GM23338 (cell line): Measurements from ENCODE around the gene CARF. TPM values are rescaled to one million over a fixed set of nuclear protein-coding genes. Genes with fewer than 3 reads are reported as not detected.

Experiments used
- ATAC-seq: fragments of 200-7000 bp; cut with Tn5 transposase; 3 replicates; pipeline ENCODE4 v1.9.1; 2020
- DNase-seq: peaks from one replicate; pipeline ENCODE4 v3.0.0-alpha.2; 2015; ENCODE audit warnings: low spot score
- H2AFZ ChIP-seq: fragments of 200-600 bp; sonication (generic); 2 replicates; pipeline ENCODE4 v1.8.0; 2016; ENCODE audit warnings: antibody characterized with exemption, mild to moderate bottlenecking, moderate library complexity
- H3F3A ChIP-seq: fragments of 200-600 bp; sonication (generic); replicated peaks from 2 replicates; pipeline ENCODE4 v1.8.0; 2017; ENCODE audit warnings: antibody characterized with exemption, mixed run types, low read depth
- H3K27ac ChIP-seq: fragments of 200-600 bp; sonication (generic); 2 replicates; pipeline ENCODE4 v1.6.1; 2016; ENCODE audit warnings: low read depth
- H3K27me3 ChIP-seq: fragments of 200-600 bp; sonication (generic); 2 replicates; pipeline ENCODE4 v1.8.0; 2016; ENCODE audit warnings: mild to moderate bottlenecking, mixed run types, moderate library complexity; ENCODE audit not compliant: insufficient read depth
- H3K36me3 ChIP-seq: fragments of 200-600 bp; sonication (generic); 2 replicates; pipeline ENCODE4 v1.8.0; 2016; ENCODE audit warnings: mild to moderate bottlenecking; ENCODE audit not compliant: insufficient read depth
- H3K4me1 ChIP-seq: fragments of 200-600 bp; sonication (generic); 2 replicates; pipeline ENCODE4 v1.8.0; 2016; ENCODE audit warnings: mild to moderate bottlenecking, moderate library complexity; ENCODE audit not compliant: insufficient read depth
- H3K4me2 ChIP-seq: fragments of 200-600 bp; sonication (generic); 2 replicates; pipeline ENCODE4 v1.7.1; 2017; ENCODE audit warnings: mixed run types
- H3K4me3 ChIP-seq: fragments of 200-600 bp; sonication (generic); 2 replicates; pipeline ENCODE4 v1.6.1; 2016; ENCODE audit warnings: mixed run types
- H3K79me2 ChIP-seq: fragments of 200-600 bp; sonication (generic); replicated peaks from 2 replicates; pipeline ENCODE4 v1.8.0; 2017; ENCODE audit warnings: mild to moderate bottlenecking; ENCODE audit not compliant: insufficient read depth
- H3K9me2 ChIP-seq: fragments of 200-600 bp; sonication (generic); 2 replicates; pipeline ENCODE4 v1.8.0; 2017; ENCODE audit not compliant: insufficient read depth
- H4K20me1 ChIP-seq: fragments of 200-600 bp; sonication (generic); replicated peaks from 2 replicates; pipeline ENCODE4 v1.8.0; 2017; ENCODE audit warnings: mild to moderate bottlenecking; ENCODE audit not compliant: insufficient read depth
- H3K27ac Mint-ChIP-seq: 2 replicates; pipeline ENCODE4 v1.8.0; 2020; ENCODE audit warnings: inconsistent platforms, mild to moderate bottlenecking, moderate library complexity, mixed read lengths
- H3K27me3 Mint-ChIP-seq: 3 replicates; pipeline ENCODE4 v1.8.0; 2022; ENCODE audit warnings: low read depth, mild to moderate bottlenecking, moderate library complexity, mixed read lengths, inconsistent platforms; ENCODE audit not compliant: insufficient read depth, poor library complexity
- H3K36me3 Mint-ChIP-seq: 3 replicates; pipeline ENCODE4 v1.8.0; 2021; ENCODE audit warnings: low read depth, mild to moderate bottlenecking, inconsistent platforms, moderate library complexity, mixed read lengths
- H3K4me1 Mint-ChIP-seq: 3 replicates; pipeline ENCODE4 v1.8.0; 2020; ENCODE audit warnings: mild to moderate bottlenecking, inconsistent platforms, mixed read lengths
- H3K4me3 Mint-ChIP-seq: 3 replicates; pipeline ENCODE4 v1.8.0; 2021; ENCODE audit warnings: moderate library complexity, mild to moderate bottlenecking, inconsistent platforms, mixed read lengths
- H3K9me3 Mint-ChIP-seq: 3 replicates; pipeline ENCODE4 v1.8.0; 2020; ENCODE audit warnings: moderate library complexity, mild to moderate bottlenecking, inconsistent platforms, mixed read lengths
- CREB1 ChIP-seq: fragments of 250-450 bp; sonication (Bioruptor Pico); IDR thresholded peaks from 2 replicates; pipeline ENCODE4 v1.5.0; 2020; ENCODE audit warnings: low read depth, mild to moderate bottlenecking, moderate library complexity
- EZH2 ChIP-seq: fragments of 200-600 bp; sonication (generic); IDR thresholded peaks from one replicate; pipeline ENCODE4 v1.8.0; 2017; ENCODE audit warnings: antibody characterized with exemption, mild to moderate bottlenecking, low read depth; ENCODE audit not compliant: unreplicated experiment
- EZH2phosphoT487 ChIP-seq: fragments of 200-600 bp; sonication (generic); IDR thresholded peaks from one replicate; pipeline ENCODE4 v1.8.1; 2018; ENCODE audit warnings: antibody characterized with exemption; ENCODE audit not compliant: unreplicated experiment
- JUNB ChIP-seq: IDR thresholded peaks from one replicate; pipeline ENCODE4 v1.6.1; 2016; ENCODE audit warnings: antibody characterized with exemption; ENCODE audit not compliant: unreplicated experiment
- NANOG ChIP-seq: IDR thresholded peaks from 2 replicates; pipeline ENCODE4 v1.6.1; 2016; ENCODE audit warnings: antibody characterized with exemption, borderline replicate concordance
- POLR2AphosphoS5 ChIP-seq: IDR thresholded peaks from 2 replicates; pipeline ENCODE4 v1.6.1; 2016; ENCODE audit warnings: antibody characterized with exemption, low read depth
- REST ChIP-seq: IDR thresholded peaks from one replicate; pipeline ENCODE4 v1.6.1; 2018; ENCODE audit warnings: antibody characterized with exemption; ENCODE audit not compliant: unreplicated experiment
- STAT1 ChIP-seq: IDR thresholded peaks from one replicate; pipeline ENCODE4 v1.6.1; 2016; ENCODE audit warnings: antibody characterized with exemption; ENCODE audit not compliant: unreplicated experiment
- ZNF114 ChIP-seq: fragments of 250-450 bp; sonication (Bioruptor Pico); IDR thresholded peaks from 2 replicates; pipeline ENCODE4 v1.5.0; 2020; ENCODE audit warnings: mild to moderate bottlenecking, moderate library complexity
- ZNF331 ChIP-seq: fragments of 250-450 bp; sonication (Bioruptor Pico); IDR thresholded peaks from 2 replicates; pipeline ENCODE4 v1.5.0; 2020; ENCODE audit warnings: low read depth, mild to moderate bottlenecking, moderate library complexity
- ZNF462 ChIP-seq: fragments of 250-450 bp; sonication (Bioruptor Pico); IDR thresholded peaks from 2 replicates; pipeline ENCODE4 v1.5.0; 2020; ENCODE audit warnings: mild to moderate bottlenecking, moderate library complexity
- polyA plus RNA-seq: library from polyadenylated mRNA; unstranded; fragments of >200 nt; fragmentation: Nextera tagmentation; extraction: Ambion mirVana; gene quantifications from 2 replicates; pipeline ENCODE4 v1.2.1, GENCODE V29; 2016
- total RNA-seq: library from RNA; depleted of rRNA; stranded (reverse); fragments of >200 nt; shearing (Covaris generic); gene quantifications from 2 replicates; pipeline ENCODE4 v1.2.3, GENCODE V29; 2014
- TF ChIP-seq, protein P1 (sequence below): IDR thresholded peaks from 2 replicates; pipeline ENCODE4 v1.6.1; 2016; ENCODE audit warnings: antibody characterized with exemption
- TF ChIP-seq, protein P2 (sequence below), 2 experiments: fragments of 200-600 bp in 1 of 2; sonication (generic) in 1 of 2; conservative IDR thresholded peaks; 2 replicates each; pipeline versions ENCODE4 v1.5.1 to v1.6.1; 2016 to 2017; ENCODE audit warnings: antibody characterized with exemption in 2 of 2, low read depth in 2 of 2, mild to moderate bottlenecking in 2 of 2, moderate library complexity in 1 of 2

The CARF gene
- total and polyA plus RNA-seq, 2 experiments from 2014 or later: 1.7 to 3.3 TPM

- H4K20me1 ChIP-seq: no peaks in the 10 kb centered on the region
- TF ChIP-seq CREB1 (CRISPR knock-in tag): no peak
- no peak for TF ChIP-seq ZNF331 (CRISPR knock-in tag)
- TF ChIP-seq STAT1: no peak
- no peak for TF ChIP-seq POLR2AphosphoS5
- no peak for TF ChIP-seq ZNF114 (CRISPR knock-in tag)
- TF ChIP-seq, protein P1, sequence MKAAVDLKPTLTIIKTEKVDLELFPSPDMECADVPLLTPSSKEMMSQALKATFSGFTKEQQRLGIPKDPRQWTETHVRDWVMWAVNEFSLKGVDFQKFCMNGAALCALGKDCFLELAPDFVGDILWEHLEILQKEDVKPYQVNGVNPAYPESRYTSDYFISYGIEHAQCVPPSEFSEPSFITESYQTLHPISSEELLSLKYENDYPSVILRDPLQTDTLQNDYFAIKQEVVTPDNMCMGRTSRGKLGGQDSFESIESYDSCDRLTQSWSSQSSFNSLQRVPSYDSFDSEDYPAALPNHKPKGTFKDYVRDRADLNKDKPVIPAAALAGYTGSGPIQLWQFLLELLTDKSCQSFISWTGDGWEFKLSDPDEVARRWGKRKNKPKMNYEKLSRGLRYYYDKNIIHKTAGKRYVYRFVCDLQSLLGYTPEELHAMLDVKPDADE: no peak
- no peak for TF ChIP-seq REST
- TF ChIP-seq JUNB: no peak
- TF ChIP-seq NANOG: no peak
- no peak for TF ChIP-seq ZNF462 (CRISPR knock-in tag)
- TF ChIP-seq EZH2: no peak
- TF ChIP-seq EZH2phosphoT487: no peak
- TF ChIP-seq, protein P2, sequence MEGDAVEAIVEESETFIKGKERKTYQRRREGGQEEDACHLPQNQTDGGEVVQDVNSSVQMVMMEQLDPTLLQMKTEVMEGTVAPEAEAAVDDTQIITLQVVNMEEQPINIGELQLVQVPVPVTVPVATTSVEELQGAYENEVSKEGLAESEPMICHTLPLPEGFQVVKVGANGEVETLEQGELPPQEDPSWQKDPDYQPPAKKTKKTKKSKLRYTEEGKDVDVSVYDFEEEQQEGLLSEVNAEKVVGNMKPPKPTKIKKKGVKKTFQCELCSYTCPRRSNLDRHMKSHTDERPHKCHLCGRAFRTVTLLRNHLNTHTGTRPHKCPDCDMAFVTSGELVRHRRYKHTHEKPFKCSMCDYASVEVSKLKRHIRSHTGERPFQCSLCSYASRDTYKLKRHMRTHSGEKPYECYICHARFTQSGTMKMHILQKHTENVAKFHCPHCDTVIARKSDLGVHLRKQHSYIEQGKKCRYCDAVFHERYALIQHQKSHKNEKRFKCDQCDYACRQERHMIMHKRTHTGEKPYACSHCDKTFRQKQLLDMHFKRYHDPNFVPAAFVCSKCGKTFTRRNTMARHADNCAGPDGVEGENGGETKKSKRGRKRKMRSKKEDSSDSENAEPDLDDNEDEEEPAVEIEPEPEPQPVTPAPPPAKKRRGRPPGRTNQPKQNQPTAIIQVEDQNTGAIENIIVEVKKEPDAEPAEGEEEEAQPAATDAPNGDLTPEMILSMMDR (conservative IDR thresholded peaks at IDR 0.05; ENCODE audit: low read depth in 2 of 2): no peak
- no peaks in the 10 kb centered on the region for H3K9me2 ChIP-seq
- H2AFZ ChIP-seq: no peak overlapping the region
- H3K27ac Mint-ChIP-seq: no peak overlapping the region
- H3K4me1 ChIP-seq: no peaks in the 10 kb centered on the region
- no peaks in the 10 kb centered on the region for H3K4me1 Mint-ChIP-seq
- peaks cover 30% of the 10 kb centered on the region for H3K36me3 Mint-ChIP-seq
- H3K9me3 Mint-ChIP-seq: peaks cover 30% of the 10 kb centered on the region
- H3K4me2 ChIP-seq: no peak overlapping the region
- no peaks in the 10 kb centered on the region for H3K79me2 ChIP-seq
- ATAC-seq: no peak
- H3K27me3 ChIP-seq: no peaks in the 10 kb centered on the region
- H3K4me3 ChIP-seq: no peak overlapping the region
- H3F3A ChIP-seq: no peaks in the 10 kb centered on the region
- H3K27me3 Mint-ChIP-seq: peaks cover 6% of the 10 kb centered on the region
- no peak overlapping the region for H3K27ac ChIP-seq
- H3K4me3 Mint-ChIP-seq: no peak overlapping the region
- peaks cover 3% of the 10 kb centered on the region; the same call in 1 of the 2 replicates for H3K36me3 ChIP-seq
- DNase-seq: no peak
These were observed 38.5 kb downstream of the CARF start for GRCh38 chr2:202950592-202950991.
